T-helper 1 cell treated with Interleukin-12 subunit alpha and Interleukin-12 subunit beta and Interleukin-4 antibody, amounts not matched to agents 30 ng/mL and 1 ng/mL, for 36 hours (primary cell): ENCODE results near the gene IL21. TPM values are rescaled to one million over a fixed set of nuclear protein-coding genes. Genes with fewer than 3 reads are reported as not detected.

Source experiments
- intact Hi-C: fragments of 100-400 bp; cut with micrococcal nuclease; formaldehyde crosslinking; loops from one replicate; pipeline ENCODE4 v1.15.1; 2024
- total RNA-seq: library from RNA; stranded (reverse); gene quantifications from 2 replicates; pipeline ENCODE4 v1.2.3, GENCODE V29; 2022

The IL21 gene
- 29.8 and 30.1 TPM in 2 replicates for total RNA-seq

DNA sequence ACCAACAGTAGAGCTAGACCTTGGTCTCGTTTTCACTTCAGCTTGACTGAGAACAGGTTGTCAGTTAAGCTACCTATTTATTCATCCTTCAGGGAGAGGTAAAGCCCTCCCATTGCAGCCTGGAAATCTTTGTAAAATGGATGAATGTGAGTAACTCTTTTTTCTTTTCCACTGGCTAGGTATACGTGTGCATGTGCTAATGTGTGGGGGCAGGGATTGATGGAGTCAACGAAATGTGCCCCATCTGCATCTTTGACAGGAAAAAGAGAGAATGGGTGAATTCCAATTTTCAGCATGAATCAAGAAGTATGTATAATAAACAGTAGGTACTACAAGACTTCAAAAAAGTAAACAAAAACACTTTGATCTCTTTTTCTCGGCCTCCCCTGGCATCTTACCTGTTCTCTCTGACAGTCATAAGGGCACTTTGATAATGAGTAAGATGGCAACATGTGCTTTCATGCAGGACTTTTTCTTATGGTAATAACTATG is at the start of gene IL21:
Gene IL21, minus strand, starts transcription at position 51 of the 492 bp plus-strand sequence. CDS start 55 bp downstream, outside the sequence.
- intact Hi-C loops, result loop anchor here (1.0 to 2.0 kb wide), 4 partner anchors 11 to 95 kb away; no protein-coding TSS in a partner anchor

GRCh38 chr4:122669911-122670738 is 49.3 kb upstream of the IL21 start:
- intact Hi-C loops, result no loop called here

DNA sequence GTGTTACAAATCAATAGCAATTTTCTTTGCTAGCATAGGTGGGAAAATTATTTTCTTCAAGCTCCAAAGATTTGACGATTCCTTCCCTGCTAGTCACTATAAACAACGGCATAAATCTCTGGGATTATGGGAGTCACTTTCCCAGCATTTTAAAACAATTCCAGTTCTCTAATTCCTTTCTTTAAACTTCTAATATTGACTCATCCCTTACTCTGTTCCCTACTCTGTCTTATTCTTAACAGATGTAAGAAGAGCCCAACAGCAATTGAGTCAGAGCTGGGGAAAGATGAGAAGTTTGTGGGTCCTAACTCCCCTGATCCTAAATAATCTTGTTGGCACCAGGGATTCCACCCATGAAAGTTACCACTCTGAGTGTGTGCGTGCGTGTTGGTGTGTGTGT is 47.4 kb upstream of the IL21 start:
- intact Hi-C loops, result no loop called here

GRCh38 chr4:122666527-122667245 is 45.8 kb upstream of the IL21 start:
- intact Hi-C loops, result loop anchor here (1.0 to 2.0 kb wide), 5 partner anchors 20 to 256 kb away; partner anchors contain the start of gene NUDT6

GRCh38 chr4:122665161-122665929 is 44.5 kb upstream of the IL21 start:
- intact Hi-C loops, result loop anchor here (2.0 kb wide), 1 partner anchor 733 kb away; no protein-coding TSS in a partner anchor

DNA sequence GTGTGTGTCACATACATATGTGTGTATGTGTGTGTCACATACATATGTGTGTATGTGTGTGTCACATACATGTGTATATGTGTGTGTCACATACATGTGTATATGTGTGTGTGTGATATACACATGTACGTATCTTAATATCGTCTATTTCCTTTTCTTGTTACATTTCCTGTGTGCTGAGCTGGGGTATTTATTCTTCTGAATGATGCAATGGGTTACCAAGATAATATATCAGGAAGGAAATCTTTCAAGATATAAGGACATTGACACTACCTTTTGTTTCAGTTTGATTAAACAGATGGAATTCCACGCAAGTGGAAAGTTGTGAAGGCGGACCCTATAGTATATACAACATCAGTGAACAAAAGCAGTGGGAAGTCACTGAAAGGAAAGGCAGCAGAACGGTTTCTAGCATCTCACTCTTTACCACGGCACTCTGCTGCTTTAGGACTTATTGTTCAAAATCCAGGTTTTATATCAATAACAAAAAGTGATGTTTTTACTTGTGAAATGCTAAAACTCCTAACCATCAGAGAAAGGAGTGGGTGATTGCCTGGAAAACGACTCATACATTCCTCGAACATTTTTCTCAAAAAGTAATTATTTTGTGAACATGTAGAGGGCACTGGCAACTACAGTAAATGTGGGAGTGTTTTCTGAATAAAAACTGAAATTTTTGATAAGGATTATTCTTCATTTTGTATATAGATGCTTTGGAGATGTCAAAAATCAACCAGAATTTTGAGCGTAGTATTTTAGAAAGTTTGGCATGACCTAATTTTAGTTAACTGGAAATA is 43.1 kb upstream of the IL21 start:
- intact Hi-C loops, result loop anchor here (1.0 to 5.0 kb wide), 6 partner anchors 10 to 735 kb away; partner anchors contain the start of gene TRPC3

DNA sequence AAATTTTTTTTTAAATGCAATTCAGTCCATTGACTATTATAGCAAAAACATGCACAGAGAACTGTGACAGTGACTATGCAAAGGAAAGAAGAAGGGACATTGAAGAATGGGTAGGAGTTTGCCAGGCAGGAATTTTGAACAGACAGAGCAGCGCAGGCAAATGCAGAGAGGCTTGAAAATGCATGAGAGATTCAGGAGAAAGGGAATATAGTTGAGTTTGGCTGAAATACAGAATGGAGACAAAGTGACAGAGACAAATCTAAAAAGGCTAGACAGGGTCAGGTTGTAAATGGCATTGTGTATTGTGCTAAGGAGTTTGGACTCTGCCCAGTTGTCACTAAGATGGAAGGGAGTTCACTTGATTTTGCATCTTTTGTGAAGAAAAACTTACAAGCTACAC is 42.4 kb upstream of the IL21 start:
- intact Hi-C loops, result loop anchor here (1.0 to 5.0 kb wide), 3 partner anchors 46 to 711 kb away; partner anchors contain the start of gene TRPC3

DNA sequence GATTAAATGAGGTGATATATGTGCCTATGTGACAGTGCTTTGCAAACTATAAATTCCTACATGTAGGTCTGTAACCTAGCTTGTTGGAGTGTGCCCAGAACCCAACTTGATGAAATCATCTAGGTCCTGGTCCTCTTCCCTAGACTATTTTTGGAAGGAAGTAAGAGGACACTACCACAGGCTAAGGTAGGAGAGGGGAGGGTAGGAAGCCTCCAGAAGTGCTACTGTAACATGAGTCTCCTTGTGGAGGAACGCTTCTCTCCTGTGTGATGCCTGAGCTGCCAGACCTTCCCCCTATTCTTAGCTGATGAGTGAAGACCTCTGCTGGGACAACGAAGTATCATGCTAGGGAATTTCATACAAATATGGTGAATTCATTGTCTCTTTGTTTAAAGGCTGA is 41.8 kb upstream of the IL21 start:
- intact Hi-C loops, result loop anchor here (1.0 to 5.0 kb wide), 3 partner anchors 45 to 710 kb away; partner anchors contain the start of gene TRPC3

GRCh38 chr4:122661176-122662160 is 40.6 kb upstream of the IL21 start:
- intact Hi-C loops, result loop anchor here (1.0 to 5.0 kb wide), 2 partner anchors 262 to 709 kb away; partner anchors contain the start of gene TRPC3

DNA sequence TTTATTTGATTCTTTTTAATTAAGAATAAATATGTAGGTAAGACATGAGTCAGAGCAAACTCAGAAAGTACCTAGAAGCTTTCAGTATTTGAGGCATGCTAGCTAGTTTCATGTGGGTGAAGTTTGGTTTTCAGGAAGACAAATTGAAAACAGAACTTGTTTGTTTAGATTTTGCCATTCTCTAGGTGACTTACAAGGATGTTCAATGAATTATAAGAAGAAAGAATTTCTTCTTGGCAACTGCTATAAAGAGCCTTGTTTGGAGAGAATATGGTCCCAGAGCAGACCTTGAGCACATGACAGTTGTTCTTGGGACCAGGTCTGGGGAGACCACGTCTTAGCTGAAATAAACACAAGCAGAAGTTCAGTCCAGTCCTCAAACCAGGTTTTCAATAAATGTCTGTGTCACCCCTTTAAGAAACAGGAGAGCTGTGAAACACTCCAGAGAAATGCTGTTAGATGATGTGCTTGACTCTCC is 38.0 kb upstream of the IL21 start:
- intact Hi-C loops, result loop anchor here (2.0 to 10.0 kb wide), 5 partner anchors 20 to 204 kb away; partner anchors contain the start of genes IL2 and IL21

GRCh38 chr4:122658377-122658776 is 37.5 kb upstream of the IL21 start:
- intact Hi-C loops, result loop anchor here (2.0 to 10.0 kb wide), 5 partner anchors 20 to 204 kb away; partner anchors contain the start of genes IL2 and IL21

GRCh38 chr4:122657553-122657952 is 36.7 kb upstream of the IL21 start:
- intact Hi-C loops, result loop anchor here (10.0 kb wide), 1 partner anchor 203 kb away; the partner anchor contains the start of gene IL2

DNA sequence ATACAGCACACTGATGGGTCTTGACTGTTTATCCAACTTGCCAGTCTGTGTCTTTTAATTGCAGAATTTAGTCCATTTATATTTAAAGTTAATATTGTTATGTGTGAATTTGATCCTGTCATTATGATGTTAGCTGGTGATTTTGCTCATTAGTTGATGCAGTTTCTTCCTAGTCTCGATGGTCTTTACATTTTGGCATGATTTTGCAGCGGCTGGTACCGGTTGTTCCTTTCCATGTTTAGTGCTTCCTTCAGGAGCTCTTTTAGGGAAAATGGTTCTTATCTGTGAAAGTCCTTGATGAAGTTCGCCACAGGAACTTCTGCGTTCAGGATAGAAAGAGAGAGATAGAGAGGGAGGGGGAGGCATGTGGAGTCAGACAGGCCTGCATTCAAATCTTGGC is 35.7 kb upstream of the IL21 start:
- intact Hi-C loops, result loop anchor here (10.0 kb wide), 1 partner anchor 202 kb away; the partner anchor contains the start of gene IL2

DNA sequence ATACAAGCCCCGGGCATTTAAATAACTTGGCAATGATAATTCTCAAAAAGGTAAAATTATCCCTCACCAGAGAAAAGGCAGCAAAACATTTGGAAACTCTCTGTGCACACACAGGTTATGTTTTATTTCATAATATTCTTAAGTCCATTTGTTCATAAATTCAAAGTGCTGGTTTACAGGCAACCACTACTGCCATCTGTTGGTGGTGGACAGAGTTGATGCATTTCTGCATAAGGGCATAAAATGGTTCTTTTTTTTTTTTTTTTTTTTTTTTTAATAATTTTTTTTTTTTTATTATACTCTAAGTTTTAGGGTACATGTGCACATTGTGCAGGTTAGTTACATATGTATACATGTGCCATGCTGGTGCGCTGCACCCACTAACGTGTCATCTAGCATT is 31.5 kb upstream of the IL21 start:
- intact Hi-C loops, result loop anchor here (2.0 to 10.0 kb wide), 4 partner anchors 50 to 752 kb away; partner anchors contain the start of gene IL2

DNA sequence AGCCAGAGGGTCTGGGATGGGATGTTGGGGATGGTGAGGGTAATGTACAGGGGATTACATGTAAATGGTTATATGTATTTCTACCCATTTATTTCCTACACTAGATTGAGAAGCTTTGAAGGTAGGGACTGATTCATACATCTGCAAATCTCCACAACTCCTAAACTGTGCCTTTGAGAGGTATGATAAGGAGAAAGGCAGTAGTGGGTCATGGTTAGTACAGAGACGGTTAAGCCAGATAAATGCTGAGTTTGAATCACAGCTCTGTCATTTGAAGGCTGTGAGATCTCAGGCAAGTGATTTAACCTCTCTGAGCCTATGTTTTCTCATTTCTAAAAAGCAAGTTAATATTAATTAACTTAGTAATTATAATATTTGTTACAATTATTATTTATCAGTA is 29.3 kb upstream of the IL21 start:
- intact Hi-C loops, result loop anchor here (5.0 to 10.0 kb wide), 2 partner anchors 73 to 195 kb away; partner anchors contain the start of gene IL2

GRCh38 chr4:122647656-122648055 is 26.8 kb upstream of the IL21 start:
- intact Hi-C loops, result no loop called here

DNA sequence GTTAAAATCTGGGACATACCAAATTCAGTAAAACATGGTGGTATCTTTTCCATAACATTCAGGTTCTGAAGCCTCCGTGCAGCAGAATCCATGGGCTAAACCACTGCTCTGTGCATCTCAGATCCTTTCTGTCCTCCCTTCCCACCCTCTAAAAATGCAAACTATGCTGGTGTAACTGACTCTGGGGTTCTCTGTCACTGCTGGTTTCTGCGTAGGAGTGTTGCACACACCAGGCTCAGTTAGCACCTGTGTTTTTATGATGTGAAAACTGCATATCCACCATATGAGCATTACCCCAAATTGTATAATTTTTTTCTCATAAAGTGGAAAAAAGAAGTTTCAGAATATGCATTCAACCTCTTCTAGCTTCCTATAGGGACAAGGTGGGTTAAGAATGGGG is 22.4 kb upstream of the IL21 start:
- intact Hi-C loops, result no loop called here

DNA sequence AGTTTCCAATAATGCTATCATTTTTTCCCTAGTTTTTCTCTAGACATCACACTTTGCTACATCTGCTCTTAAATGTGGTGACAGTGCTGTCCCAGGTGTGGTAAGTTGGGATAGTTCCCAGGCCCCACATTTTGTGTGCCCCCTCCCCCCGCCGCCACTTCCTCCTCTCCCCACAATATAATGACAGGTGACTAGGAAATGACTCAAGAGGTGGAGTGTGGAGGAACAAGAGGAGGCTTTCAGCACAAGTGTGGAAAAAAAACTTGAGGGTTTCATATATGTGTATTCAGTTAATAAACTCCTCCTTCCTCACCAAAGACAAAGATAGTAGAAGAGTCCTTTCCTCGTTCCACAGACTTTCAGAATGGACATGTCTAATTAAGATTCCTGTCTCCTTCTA is 18.3 kb upstream of the IL21 start:
- intact Hi-C loops, result loop anchor here (2.0 kb wide), 2 partner anchors 18 to 20 kb away; partner anchors contain the start of gene IL21
